Right atrium auricular region (tissue), 2 donors: ENCODE data around the gene OIT3. TPM values are rescaled to one million over a fixed set of nuclear protein-coding genes. Genes with fewer than 3 reads are reported as not detected.

Experiments
- DNase-seq: peaks from one replicate; pipeline ENCODE4 v3.0.0-alpha.2; 2019; ENCODE audit warnings: low spot score
- H3K27ac ChIP-seq, 2 donors: fragments of 200-600 bp; sonication (generic); 1 replicate in 1 of 2; 2 replicates in 1 of 2; pipeline ENCODE4 v1.5.1; 2016 to 2019
- H3K27me3 ChIP-seq, 2 donors: fragments of 200-600 bp; sonication (generic); one replicate each; pipeline versions ENCODE4 v1.5.1 to v1.6.0; 2017 to 2019
- H3K36me3 ChIP-seq: fragments of 200-600 bp; sonication (generic); one replicate; pipeline ENCODE4 v1.5.1; 2016
- H3K4me1 ChIP-seq, 2 donors: fragments of 200-600 bp; sonication (generic); one replicate each; pipeline versions ENCODE4 v1.5.1 to v1.6.0; 2017 to 2019
- H3K4me3 ChIP-seq, 2 donors: fragments of 200-600 bp; sonication (generic); 1 replicate in 1 of 2; 2 replicates in 1 of 2; pipeline ENCODE4 v1.5.1; 2017 to 2019; ENCODE audit warnings: mild to moderate bottlenecking in 1 of 2, moderate library complexity in 1 of 2
- H3K9me3 ChIP-seq, 2 donors: fragments of 200-600 bp; sonication (generic); one replicate each; pipeline ENCODE4 v1.5.1; 2019
- total RNA-seq, 2 donors: library from RNA; depleted of rRNA; stranded (reverse); fragments of >200 nt; gene quantifications; one replicate each; pipeline ENCODE4 v1.1.0, GENCODE V29; 2016
- TF ChIP-seq, protein P1 (sequence below), 2 donors: fragments of 200-600 bp; sonication (generic); IDR thresholded peaks; one replicate each; pipeline ENCODE4 v1.5.1; 2019; ENCODE audit warnings: antibody characterized with exemption in 2 of 2

OIT3 gene
- total RNA-seq, 2 donors from 2014 or later = 0.30 to 0.67 TPM

DNA sequence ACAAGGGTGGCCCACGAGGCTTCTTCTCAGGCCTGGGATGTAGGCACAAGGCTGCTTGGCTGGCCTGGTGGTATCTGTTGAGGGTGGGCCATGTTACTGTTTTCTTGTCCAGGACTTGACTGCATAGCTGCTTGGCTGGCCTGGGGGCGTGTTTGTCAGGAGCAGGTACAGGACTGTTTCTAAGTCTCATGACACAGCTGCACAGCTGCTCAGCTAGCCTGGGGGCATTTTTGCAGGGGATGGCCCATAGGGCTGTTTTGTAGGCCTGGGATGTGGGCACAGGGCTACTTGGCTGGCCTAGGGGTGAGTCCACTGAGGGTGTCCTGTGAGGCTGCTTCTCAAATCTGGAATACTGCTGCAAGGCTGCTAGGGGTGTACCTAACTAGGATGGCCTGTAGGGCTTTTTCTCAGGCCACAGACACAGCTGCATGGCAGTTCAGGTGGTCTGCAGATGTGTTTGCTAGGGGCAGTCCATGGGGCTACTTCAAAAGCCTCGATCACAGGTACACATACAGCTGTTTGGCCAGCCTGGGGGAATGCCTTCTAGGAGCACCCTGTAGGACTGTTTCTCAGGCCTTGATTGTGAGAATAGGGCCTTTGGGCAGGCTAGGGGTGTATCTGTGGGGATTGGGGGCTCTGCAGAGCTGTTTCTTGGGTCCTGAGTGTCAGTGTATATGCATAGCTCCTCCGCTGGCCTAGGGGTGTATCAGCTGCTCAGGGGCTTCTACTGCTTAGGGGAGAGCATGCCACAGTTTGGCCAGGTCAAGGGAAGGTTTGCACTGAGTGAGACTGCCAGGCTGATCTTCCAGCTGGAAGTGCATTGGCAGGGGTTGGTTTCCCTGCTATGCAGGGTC is 87.7 kb downstream of the OIT3 start:
- Histone ChIP-seq H3K27me3 (no peaks in the 10 kb centered on the region), H3K27ac (no peak overlapping the region), H3K4me1 (no peaks in the 10 kb centered on the region), H3K9me3 (peaks cover 4 to 36% of the 10 kb centered on the region in 2 donors), H3K36me3 (no peaks in the 10 kb centered on the region), H3K4me3 (no peak overlapping the region)
- DNase-seq = no peak
- TF ChIP-seq, protein P1, sequence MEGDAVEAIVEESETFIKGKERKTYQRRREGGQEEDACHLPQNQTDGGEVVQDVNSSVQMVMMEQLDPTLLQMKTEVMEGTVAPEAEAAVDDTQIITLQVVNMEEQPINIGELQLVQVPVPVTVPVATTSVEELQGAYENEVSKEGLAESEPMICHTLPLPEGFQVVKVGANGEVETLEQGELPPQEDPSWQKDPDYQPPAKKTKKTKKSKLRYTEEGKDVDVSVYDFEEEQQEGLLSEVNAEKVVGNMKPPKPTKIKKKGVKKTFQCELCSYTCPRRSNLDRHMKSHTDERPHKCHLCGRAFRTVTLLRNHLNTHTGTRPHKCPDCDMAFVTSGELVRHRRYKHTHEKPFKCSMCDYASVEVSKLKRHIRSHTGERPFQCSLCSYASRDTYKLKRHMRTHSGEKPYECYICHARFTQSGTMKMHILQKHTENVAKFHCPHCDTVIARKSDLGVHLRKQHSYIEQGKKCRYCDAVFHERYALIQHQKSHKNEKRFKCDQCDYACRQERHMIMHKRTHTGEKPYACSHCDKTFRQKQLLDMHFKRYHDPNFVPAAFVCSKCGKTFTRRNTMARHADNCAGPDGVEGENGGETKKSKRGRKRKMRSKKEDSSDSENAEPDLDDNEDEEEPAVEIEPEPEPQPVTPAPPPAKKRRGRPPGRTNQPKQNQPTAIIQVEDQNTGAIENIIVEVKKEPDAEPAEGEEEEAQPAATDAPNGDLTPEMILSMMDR (IDR thresholded peaks at IDR 0.05) = no peak

DNA sequence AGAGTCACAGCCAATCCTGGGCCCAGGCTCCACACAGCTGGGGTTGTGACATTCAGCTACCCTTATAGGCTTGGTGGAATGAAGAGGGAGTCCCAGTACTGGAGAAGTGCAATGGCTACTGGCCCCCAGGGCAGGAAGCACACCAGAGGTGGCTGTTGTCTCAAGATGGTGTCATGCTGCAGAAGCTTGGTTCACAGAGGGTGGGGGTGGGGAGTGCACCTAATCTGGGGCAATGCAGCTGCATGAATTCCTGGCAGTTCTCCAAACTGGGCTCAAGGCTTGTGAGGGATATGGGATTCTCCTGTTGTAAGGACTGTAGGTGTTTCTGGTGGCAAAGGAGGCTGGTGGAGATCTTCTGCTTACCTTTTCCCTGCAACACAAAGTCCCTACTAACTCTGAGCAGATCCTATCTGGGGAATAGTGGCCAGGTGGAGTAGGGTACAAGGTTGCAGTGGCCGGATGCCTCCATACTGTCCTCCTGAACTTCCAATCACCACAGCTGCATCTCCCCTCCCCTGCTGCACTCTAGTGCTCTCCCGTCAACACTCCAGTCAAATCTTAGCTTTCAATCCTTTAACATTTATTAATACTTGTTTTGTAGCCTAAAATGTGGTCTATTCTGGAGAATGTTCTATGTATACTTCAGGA is 88.5 kb downstream of the OIT3 start:
- TF ChIP-seq, protein P1 (IDR thresholded peaks at IDR 0.05) = no peak
- no peaks in the 10 kb centered on the region for H3K27me3 ChIP-seq
- no peak overlapping the region for H3K27ac ChIP-seq
- H3K9me3 ChIP-seq = peaks cover 4 to 29% of the 10 kb centered on the region in 2 donors
- DNase-seq = no peak
- no peaks in the 10 kb centered on the region for H3K36me3 ChIP-seq
- no peaks in the 10 kb centered on the region for H3K4me1 ChIP-seq
- H3K4me3 ChIP-seq = no peak overlapping the region

Other genes starting within 250 kb of the OIT3 start
- 10 to 100 TPM; 12.4 to 14.2 TPM for gene MCU, start 201.6 kb upstream of the OIT3 start, total RNA-seq
- 1 to 10 TPM in 1 of 2 donors, under 1 TPM in 1; 0.90 to 4.2 TPM for gene PLA2G12B, start 61.1 kb downstream of the OIT3 start, total RNA-seq
- 10 to 100 TPM; 29.5 to 45.4 TPM for gene P4HA1, start 203.1 kb downstream of the OIT3 start, total RNA-seq
- 1 to 10 TPM in 1 of 2 donors, under 1 TPM in 1; 0.90 to 1.5 TPM for gene NUDT13, start 216.7 kb downstream of the OIT3 start, total RNA-seq